WERI-Rb-1 (cell line): Measurements from ENCODE around the gene OR51E2.

ENCODE experiments used
- DNase-seq: peaks from one replicate; pipeline ENCODE4 v3.0.0-alpha.2; 2020
- H3K27ac ChIP-seq: fragments of 250-450 bp; sonication (Bioruptor Pico); 2 replicates; pipeline ENCODE4 v1.5.1; 2020; ENCODE audit warnings: mild to moderate bottlenecking, moderate library complexity
- H3K27me3 ChIP-seq: fragments of 250-450 bp; sonication (Bioruptor Pico); 2 replicates; pipeline ENCODE4 v1.5.1; 2021; ENCODE audit warnings: mild to moderate bottlenecking, low read depth, moderate library complexity; ENCODE audit not compliant: insufficient read depth, severe bottlenecking
- H3K36me3 ChIP-seq: fragments of 250-450 bp; sonication (Bioruptor Pico); 2 replicates; pipeline ENCODE4 v1.5.1; 2020; ENCODE audit warnings: mild to moderate bottlenecking, moderate library complexity
- H3K4me3 ChIP-seq: 2 replicates; pipeline ENCODE4 v1.5.1; 2011; ENCODE audit warnings: low read depth, mild to moderate bottlenecking, control low read depth, low read length
- H3K9me3 ChIP-seq: fragments of 250-450 bp; sonication (Bioruptor Pico); 2 replicates; pipeline ENCODE4 v1.5.1; 2021; ENCODE audit warnings: mild to moderate bottlenecking, moderate library complexity; ENCODE audit not compliant: severe bottlenecking
- CTCF ChIP-seq: IDR thresholded peaks from 2 replicates; pipeline ENCODE4 v1.5.1; 2011; ENCODE audit warnings: low read depth, mild to moderate bottlenecking, control low read depth, inconsistent platforms, low read length

OR51E2 gene

GRCh38 chr11:4672470-4672869 lies 25.2 kb downstream of the OR51E2 start:
- no peak for TF ChIP-seq CTCF
- Histone ChIP-seq H3K9me3 (no peaks in the 10 kb centered on the region), H3K27ac (no peak overlapping the region), H3K4me3 (no peak overlapping the region), H3K36me3 (no peaks in the 10 kb centered on the region), H3K27me3 (peaks cover 58% of the 10 kb centered on the region)
- DNase-seq: no peak

GRCh38 chr11:4671741-4672140 lies 25.9 kb downstream of the OR51E2 start:
- Histone ChIP-seq H3K9me3 (no peaks in the 10 kb centered on the region), H3K27ac (no peak overlapping the region)

GRCh38 chr11:4665424-4665823 lies 32.2 kb downstream of the OR51E2 start:
- H3K9me3 ChIP-seq: no peaks in the 10 kb centered on the region
- DNase-seq: no peak
- H3K36me3 ChIP-seq: no peaks in the 10 kb centered on the region
- no peak overlapping the region for H3K27ac ChIP-seq
- H3K27me3 ChIP-seq: peaks cover 71% of the 10 kb centered on the region
- H3K4me3 ChIP-seq: no peak overlapping the region
- TF ChIP-seq CTCF: no peak

More at GRCh38 chr11:4671741-4672140, 25.9 kb downstream of the OR51E2 start:
- Histone ChIP-seq H3K27me3 (peaks cover 59% of the 10 kb centered on the region), H3K36me3 (no peaks in the 10 kb centered on the region), H3K4me3 (no peak overlapping the region)
- no peak for TF ChIP-seq CTCF
- no peak for DNase-seq

GRCh38 chr11:4664786-4665185 lies 32.9 kb downstream of the OR51E2 start:
- Histone ChIP-seq H3K36me3 (no peaks in the 10 kb centered on the region), H3K27ac (no peak overlapping the region), H3K27me3 (peaks cover 77% of the 10 kb centered on the region), H3K4me3 (no peak overlapping the region), H3K9me3 (no peaks in the 10 kb centered on the region)
- no peak for TF ChIP-seq CTCF
- DNase-seq: no peak

GRCh38 chr11:4664183-4664582 lies 33.5 kb downstream of the OR51E2 start:
- Histone ChIP-seq H3K27ac (no peak overlapping the region), H3K4me3 (no peak overlapping the region), H3K36me3 (no peaks in the 10 kb centered on the region), H3K27me3 (peaks cover 79% of the 10 kb centered on the region), H3K9me3 (no peaks in the 10 kb centered on the region)
- TF ChIP-seq CTCF: no peak
- DNase-seq: no peak

GRCh38 chr11:4662876-4663275 lies 34.8 kb downstream of the OR51E2 start:
- H3K9me3 ChIP-seq: no peaks in the 10 kb centered on the region
- H3K36me3 ChIP-seq: no peaks in the 10 kb centered on the region
- no peak for TF ChIP-seq CTCF
- no peak overlapping the region for H3K27ac ChIP-seq
- H3K27me3 ChIP-seq: peaks cover 83% of the 10 kb centered on the region
- DNase-seq: no peak
- no peak overlapping the region for H3K4me3 ChIP-seq
